Measurements from ENCODE around the gene SYT12. TPM values are rescaled to one million over a fixed set of nuclear protein-coding genes. Genes with fewer than 3 reads are reported as not detected.

The SYT12 gene, protein sequence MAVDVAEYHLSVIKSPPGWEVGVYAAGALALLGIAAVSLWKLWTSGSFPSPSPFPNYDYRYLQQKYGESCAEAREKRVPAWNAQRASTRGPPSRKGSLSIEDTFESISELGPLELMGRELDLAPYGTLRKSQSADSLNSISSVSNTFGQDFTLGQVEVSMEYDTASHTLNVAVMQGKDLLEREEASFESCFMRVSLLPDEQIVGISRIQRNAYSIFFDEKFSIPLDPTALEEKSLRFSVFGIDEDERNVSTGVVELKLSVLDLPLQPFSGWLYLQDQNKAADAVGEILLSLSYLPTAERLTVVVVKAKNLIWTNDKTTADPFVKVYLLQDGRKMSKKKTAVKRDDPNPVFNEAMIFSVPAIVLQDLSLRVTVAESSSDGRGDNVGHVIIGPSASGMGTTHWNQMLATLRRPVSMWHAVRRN
- not detected for polyA plus RNA-seq (2012; ENCODE audit: insufficient read depth, insufficient read length, low read depth)

DNA sequence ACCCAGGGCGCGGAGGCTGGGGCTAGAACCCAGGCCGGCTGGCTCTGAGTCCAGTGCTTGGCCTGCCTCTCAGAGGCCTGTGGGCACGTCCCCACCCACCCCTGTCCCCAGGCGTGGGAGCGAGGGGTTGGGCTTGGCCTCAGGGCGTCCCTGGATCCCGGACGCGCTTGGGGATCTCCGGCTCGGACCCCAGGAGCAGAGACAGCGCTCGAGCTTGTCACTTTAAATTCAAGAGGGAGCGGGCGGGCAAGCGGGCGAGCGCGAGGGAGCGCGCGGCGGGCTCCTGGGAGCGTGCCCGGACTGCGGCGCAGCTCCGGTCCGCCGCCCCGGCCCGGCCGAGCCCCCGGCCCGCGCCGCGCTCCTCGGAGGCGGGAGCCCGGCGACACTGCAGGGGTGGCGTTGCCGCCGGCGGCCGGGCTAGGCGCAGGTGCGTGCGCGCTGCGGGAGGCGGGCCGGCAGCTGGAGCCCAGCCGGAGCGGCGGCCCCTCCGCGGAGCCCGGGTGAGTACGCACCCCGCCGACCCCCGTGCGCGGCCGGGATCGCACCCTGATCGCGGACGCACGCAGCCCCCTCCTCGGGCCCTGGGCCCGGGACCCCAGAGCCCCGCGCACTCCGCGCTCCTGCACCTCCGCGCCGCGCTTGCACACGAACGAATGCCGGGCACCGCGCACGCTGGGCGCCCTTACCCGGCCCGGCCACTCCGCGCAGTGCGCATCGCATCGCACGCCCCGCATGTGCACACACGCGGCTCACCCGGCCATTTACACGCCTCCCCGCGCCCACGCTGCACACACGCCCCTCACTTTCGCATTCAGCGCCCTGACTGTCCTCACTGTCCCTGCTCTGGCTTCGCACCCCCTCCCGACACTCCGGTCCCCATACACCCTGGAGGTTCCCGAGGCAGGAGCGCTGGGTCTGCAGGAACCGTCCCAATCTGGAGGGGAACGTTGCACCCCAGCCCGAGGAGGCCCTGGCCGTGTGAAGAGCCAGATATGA is at the start of gene SYT12:
TSS of gene SYT12 (plus strand) at position 174 of the 996 bp plus-strand sequence. CDS start 7,011 bp downstream, outside the sequence.
- H3K4me1 ChIP-seq: peaks cover 12% of the 10 kb centered on the region
- TF ChIP-seq, protein P1, sequence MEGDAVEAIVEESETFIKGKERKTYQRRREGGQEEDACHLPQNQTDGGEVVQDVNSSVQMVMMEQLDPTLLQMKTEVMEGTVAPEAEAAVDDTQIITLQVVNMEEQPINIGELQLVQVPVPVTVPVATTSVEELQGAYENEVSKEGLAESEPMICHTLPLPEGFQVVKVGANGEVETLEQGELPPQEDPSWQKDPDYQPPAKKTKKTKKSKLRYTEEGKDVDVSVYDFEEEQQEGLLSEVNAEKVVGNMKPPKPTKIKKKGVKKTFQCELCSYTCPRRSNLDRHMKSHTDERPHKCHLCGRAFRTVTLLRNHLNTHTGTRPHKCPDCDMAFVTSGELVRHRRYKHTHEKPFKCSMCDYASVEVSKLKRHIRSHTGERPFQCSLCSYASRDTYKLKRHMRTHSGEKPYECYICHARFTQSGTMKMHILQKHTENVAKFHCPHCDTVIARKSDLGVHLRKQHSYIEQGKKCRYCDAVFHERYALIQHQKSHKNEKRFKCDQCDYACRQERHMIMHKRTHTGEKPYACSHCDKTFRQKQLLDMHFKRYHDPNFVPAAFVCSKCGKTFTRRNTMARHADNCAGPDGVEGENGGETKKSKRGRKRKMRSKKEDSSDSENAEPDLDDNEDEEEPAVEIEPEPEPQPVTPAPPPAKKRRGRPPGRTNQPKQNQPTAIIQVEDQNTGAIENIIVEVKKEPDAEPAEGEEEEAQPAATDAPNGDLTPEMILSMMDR (IDR thresholded peaks at IDR 0.05; ENCODE audit: low read depth, low read length): no peak
- H3K4me3 ChIP-seq (ENCODE audit: low read depth, low read length): peak within 1 kb of the TSS; percentile 32
- no peaks in the 10 kb centered on the region for H3K9me3 ChIP-seq
- no peaks in the 10 kb centered on the region for H3K36me3 ChIP-seq
- no peak for DNase-seq
- H3K27me3 ChIP-seq: peaks cover 25% of the 10 kb centered on the region

DNA sequence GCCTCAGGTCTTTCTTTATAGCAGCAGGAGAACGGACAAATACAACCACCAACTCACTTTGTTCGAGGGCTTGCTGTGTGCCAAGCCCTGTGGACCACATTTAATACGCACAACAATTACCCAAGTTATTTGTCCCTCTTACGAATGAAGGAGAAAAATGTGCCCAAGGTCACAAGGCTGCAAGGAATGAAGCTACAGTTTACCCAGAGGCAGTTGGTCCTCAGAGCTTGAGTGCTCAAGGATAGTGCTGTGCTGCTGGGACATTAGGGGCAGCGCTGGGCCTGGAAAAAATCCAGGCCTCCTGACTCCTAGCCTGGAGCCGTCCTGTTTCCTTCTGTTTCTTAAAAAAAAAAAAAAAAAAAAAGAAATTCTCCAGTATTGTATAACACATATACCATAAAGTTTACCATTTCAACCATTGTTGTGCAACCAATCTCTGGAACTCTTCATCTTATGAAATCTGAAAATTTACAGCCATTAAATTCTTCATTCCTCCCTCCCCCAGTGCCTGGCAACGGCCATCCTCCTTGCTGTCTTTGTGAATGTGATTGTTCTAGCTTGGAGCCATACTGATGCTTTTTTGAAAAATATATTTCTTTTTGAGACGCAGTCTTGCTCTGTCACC is 48.9 kb upstream of the SYT12 start:
- H3K4me3 ChIP-seq (ENCODE audit: low read depth, low read length): no peak overlapping the region
- H3K9me3 ChIP-seq: no peaks in the 10 kb centered on the region
- H3K27me3 ChIP-seq: no peaks in the 10 kb centered on the region
- DNase-seq: no peak
- TF ChIP-seq, protein P1 (IDR thresholded peaks at IDR 0.05; ENCODE audit: low read depth, low read length): no peak
- no peaks in the 10 kb centered on the region; the same call in 1 of the 2 replicates for H3K4me1 ChIP-seq
- no peaks in the 10 kb centered on the region for H3K36me3 ChIP-seq

DNA sequence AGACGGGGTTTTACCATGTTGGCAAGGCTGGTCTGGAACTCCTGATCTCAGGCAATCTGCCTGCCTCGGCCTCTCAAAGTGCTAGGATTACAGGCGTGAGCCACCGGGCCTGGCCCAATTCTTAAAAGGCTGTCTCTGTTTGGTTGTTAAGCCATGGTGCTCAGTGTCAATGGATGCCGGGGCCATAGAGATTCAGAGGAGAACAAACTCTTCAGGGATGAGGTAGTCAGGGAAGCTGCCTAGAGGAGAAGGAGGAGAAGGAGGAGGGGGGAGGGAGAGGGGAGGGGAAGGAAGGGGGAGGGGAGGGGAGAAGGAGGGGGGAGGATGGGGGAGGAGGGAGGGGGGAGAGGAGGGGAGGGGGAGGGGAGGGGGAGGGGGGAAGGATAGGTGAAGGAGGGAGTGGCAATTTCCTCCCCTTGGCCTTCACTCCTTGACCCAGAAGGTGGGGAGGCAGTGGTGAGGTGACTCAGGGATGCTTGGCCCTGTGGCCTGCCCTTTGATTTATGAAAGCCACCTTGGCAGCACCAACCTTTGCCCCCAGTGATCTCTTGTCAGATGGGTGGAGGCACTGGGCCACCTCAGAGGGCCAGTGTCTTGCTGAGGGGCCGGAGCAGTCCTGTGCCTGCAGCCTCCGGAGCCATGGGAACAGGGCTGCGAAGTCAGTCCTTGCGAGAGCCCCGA is 48.1 kb upstream of the SYT12 start, which contains the start of gene C11orf86:
TSS of gene C11orf86 (plus strand) at position 581 of the 681 bp plus-strand sequence. CDS start at position 640, 59 bp downstream.
- Histone ChIP-seq H3K36me3 (no peaks in the 10 kb centered on the region), H3K9me3 (no peaks in the 10 kb centered on the region), H3K4me3 (ENCODE audit: low read depth, low read length) (no peak within 1 kb of the TSS), H3K4me1 (no peaks in the 10 kb centered on the region), H3K27me3 (no peaks in the 10 kb centered on the region)
- TF ChIP-seq, protein P1 (IDR thresholded peaks at IDR 0.05; ENCODE audit: low read depth, low read length): no peak
- DNase-seq: no peak

DNA sequence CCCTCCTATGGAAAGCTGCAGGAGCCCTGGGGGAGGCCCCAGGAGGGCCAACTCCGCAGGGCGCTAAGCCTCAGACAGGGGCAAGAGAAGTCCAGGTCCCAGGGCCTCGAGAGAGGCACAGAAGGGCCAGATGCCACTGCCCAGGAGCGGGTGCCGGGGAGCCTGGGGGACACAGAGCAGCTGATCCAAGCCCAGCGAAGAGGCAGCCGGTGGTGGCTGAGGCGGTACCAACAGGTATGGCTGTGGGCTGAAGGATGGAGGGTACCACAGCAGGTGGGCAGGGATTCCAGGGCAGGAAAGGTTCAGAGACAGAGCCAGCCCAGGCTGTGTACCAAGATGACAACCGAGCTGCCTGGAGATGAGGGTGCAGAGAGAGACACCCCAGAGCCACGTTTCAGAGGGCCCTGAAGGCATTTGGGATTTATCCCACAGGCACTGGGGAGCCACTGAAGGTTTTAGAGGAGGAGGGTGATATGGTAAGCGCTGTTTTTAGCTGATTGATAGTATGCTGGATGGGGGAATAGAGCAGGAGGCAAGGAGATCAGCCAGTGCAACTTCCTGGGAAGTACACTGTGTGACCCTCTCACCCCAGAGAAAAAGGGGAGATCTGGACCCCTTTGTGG is 47.4 kb upstream of the SYT12 start:
- DNase-seq: no peak
- H3K27me3 ChIP-seq: no peaks in the 10 kb centered on the region
- TF ChIP-seq, protein P1 (IDR thresholded peaks at IDR 0.05; ENCODE audit: low read depth, low read length): no peak
- H3K4me3 ChIP-seq (ENCODE audit: low read depth, low read length): no peak overlapping the region
- no peaks in the 10 kb centered on the region for H3K4me1 ChIP-seq
- no peaks in the 10 kb centered on the region for H3K9me3 ChIP-seq
- no peaks in the 10 kb centered on the region for H3K36me3 ChIP-seq

DNA sequence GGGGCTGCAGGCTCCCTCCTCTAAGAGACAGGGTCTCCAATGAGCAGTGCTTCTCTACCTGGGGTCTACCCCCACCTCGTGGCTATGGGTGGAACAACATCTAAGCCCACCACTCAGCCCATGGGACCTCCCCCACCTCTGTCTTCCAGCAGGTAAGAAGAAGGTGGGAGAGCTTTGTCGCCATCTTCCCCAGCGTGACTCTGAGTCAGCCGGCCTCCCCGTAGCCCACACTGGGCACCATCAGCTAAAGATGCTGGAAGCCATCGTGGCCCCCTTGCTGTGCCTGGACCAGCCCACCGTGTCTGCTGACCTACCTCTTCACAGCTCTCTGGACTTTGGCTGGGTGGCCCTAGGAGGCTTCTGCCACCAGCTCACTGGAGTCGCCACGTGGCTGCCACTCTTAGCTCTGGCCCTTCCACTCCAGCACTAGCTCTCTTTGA is 46.9 kb upstream of the SYT12 start:
- H3K9me3 ChIP-seq: no peaks in the 10 kb centered on the region
- peak; percentile 72 for DNase-seq
- H3K4me1 ChIP-seq: no peaks in the 10 kb centered on the region
- H3K4me3 ChIP-seq (ENCODE audit: low read depth, low read length): no peak overlapping the region
- H3K36me3 ChIP-seq: no peaks in the 10 kb centered on the region
- no peaks in the 10 kb centered on the region for H3K27me3 ChIP-seq
- TF ChIP-seq, protein P1 (IDR thresholded peaks at IDR 0.05; ENCODE audit: low read depth, low read length): peak; percentile 94
